Heart left ventricle (tissue), 13 donors: ENCODE results near the gene RHCG.

Source experiments
- CTCF ChIP-seq, 12 donors: fragments of 200-600 bp; sonication (generic) in 4 of 12; IDR thresholded peaks; one replicate each; pipeline versions ENCODE4 v1.5.0 to v1.8.0; 2018 to 2022; ENCODE audit warnings: antibody characterized with exemption in 12 of 12, mild to moderate bottlenecking in 5 of 12
- POLR2A ChIP-seq, 2 donors: fragments of 450-650 bp; IDR thresholded peaks; one replicate each; pipeline ENCODE4 v1.6.1; 2017; ENCODE audit warnings: antibody characterized with exemption in 2 of 2, mild to moderate bottlenecking in 2 of 2, moderate library complexity in 2 of 2
- donor health status: ischemic (EF 13 %, LVEDD 7.1; RV severe dilation, severe dysfunction).
- donor health status: DM: no; HTN: yes; CAD: no.
- donor health status: DM: no; HTN: no; CAD: no.
- donor health status: ischemic (EF 25% LVEDD 6.9; RV normal size, moderate dysfunction).
- donor health status: ischemic (EF 25% LVEDD 5.7; RV mildly dilated, moderate dysfunction).
- donor health status: ischemic (EF 35%, LVEDD 5.7; RV mildly dilated, moderate dysfunction).
- donor health status: nonischemic (EF 11% LVEDD 7.7; RV severe dilation, severe dysfunction).
- donor health status: DM: yes; HTN: yes; CAD: no.
- donor health status: PGD.
- donor health status: ischemic (EF 29% LVEDD 5.4; RV normal size, mild dysfunction).
- donor health status: nonischemic (EF 23%, LVEDD 6.1; RV moderate dilation, normal function).

- TF ChIP-seq CTCF (IDR thresholded peaks at IDR 0.05) (no peak), POLR2A (IDR thresholded peaks at IDR 0.05) (no peak)
These were observed 50.0 kb downstream of the RHCG start for GRCh38 chr15:89446255-89446891.
